Endothelial cell of umbilical vein (primary cell): ENCODE data around the gene PPFIBP2. TPM values are rescaled to one million over a fixed set of nuclear protein-coding genes. Genes with fewer than 3 reads are reported as not detected.

Source experiments
- BruUV-seq: library from RNA; stranded (reverse); fragments of 400-500 nt; replicated peaks from 2 replicates; lab custom pipeline; 2021; lab: Mats Ljungman, UMichigan
- CTCF ChIA-PET: fragments of 300-600, 350-600 bp; sonication (Branson Sonifier 250); formaldehyde crosslinking; loops from one replicate; lab custom pipeline; 2021; ENCODE audit warnings: antibody characterized with exemption, inconsistent platforms; lab: Charles Lee
- POLR2A ChIA-PET: fragments of 300-600, 350-600 bp; sonication (Branson Sonifier 250); formaldehyde crosslinking; loops from one replicate; lab custom pipeline; 2021; ENCODE audit warnings: antibody characterized with exemption, inconsistent platforms; lab: Charles Lee
- DNase-seq: peaks from one replicate; pipeline ENCODE4 v3.0.0-alpha.2; 2011; ENCODE audit warnings: low read depth, low spot score
- FAIRE-seq: peaks from 2 replicates; lab custom pipeline; 2011; peaks lifted over from hg19 to GRCh38; lab: Jason Lieb, UNC
- H2AFZ ChIP-seq: 2 replicates; pipeline ENCODE4 v1.6.0; 2012; ENCODE audit warnings: low read depth, low read length, control low read depth, inconsistent platforms
- H3K27ac ChIP-seq: 2 replicates; pipeline ENCODE4 v1.5.1; 2011; ENCODE audit warnings: low read depth, mild to moderate bottlenecking, control low read depth, low read length, moderate library complexity; ENCODE audit not compliant: insufficient read depth
- H3K27me3 ChIP-seq, 2 experiments: 2 replicates each; pipeline versions ENCODE4 v1.6.0 to v1.6.1; 2011; ENCODE audit warnings: low read length in 2 of 2, mixed read lengths in 1 of 2; ENCODE audit not compliant: control insufficient read depth in 2 of 2, insufficient read depth in 2 of 2
- H3K36me3 ChIP-seq, 2 experiments: 2 replicates in 1 of 2; 3 replicates in 1 of 2; pipeline ENCODE4 v1.5.1; 2011; ENCODE audit warnings: low read length in 2 of 2, mild to moderate bottlenecking in 1 of 2, moderate library complexity in 1 of 2; ENCODE audit not compliant: control insufficient read depth in 2 of 2, insufficient read depth in 2 of 2; ENCODE audit errors: extremely low read depth in 1 of 2
- H3K4me1 ChIP-seq: 3 replicates; pipeline ENCODE4 v1.5.1; 2011; ENCODE audit warnings: mild to moderate bottlenecking, low read length; ENCODE audit not compliant: control insufficient read depth, insufficient read depth; ENCODE audit errors: extremely low read depth
- H3K4me2 ChIP-seq: 2 replicates; pipeline ENCODE4 v1.6.1; 2011; ENCODE audit warnings: low read length, control low read depth, mixed read lengths; ENCODE audit not compliant: insufficient read depth
- H3K4me3 ChIP-seq, 3 experiments: fragments of 200-600 bp in 1 of 3; sonication (generic), shearing (Covaris generic) in 1 of 3; replicated peaks in 1 of 3; 2 replicates each; pipeline ENCODE4 v1.5.1; 2011 to 2016; ENCODE audit warnings: control low read depth in 3 of 3, low read length in 3 of 3, mild to moderate bottlenecking in 2 of 3, inconsistent platforms in 1 of 3, low read depth in 1 of 3, moderate library complexity in 1 of 3; ENCODE audit not compliant: insufficient read depth in 1 of 3
- H3K79me2 ChIP-seq: 2 replicates; pipeline ENCODE4 v1.6.0; 2012; ENCODE audit warnings: low read length, inconsistent platforms; ENCODE audit not compliant: control insufficient read depth, insufficient read depth
- H3K9ac ChIP-seq: replicated peaks from 2 replicates; pipeline ENCODE3; 2011; ENCODE audit warnings: low read length, control low read depth; ENCODE audit not compliant: insufficient read depth; ENCODE audit errors: extremely low read depth
- H3K9me1 ChIP-seq: replicated peaks from 3 replicates; pipeline ENCODE4 v1.6.0; 2011; ENCODE audit warnings: mild to moderate bottlenecking, low read length; ENCODE audit not compliant: control insufficient read depth, insufficient read depth; ENCODE audit errors: extremely low read depth
- H3K9me3 ChIP-seq: replicated peaks from 2 replicates; pipeline ENCODE4 v1.5.1; 2012; ENCODE audit warnings: low read length, inconsistent platforms; ENCODE audit not compliant: control insufficient read depth, insufficient read depth
- H4K20me1 ChIP-seq: replicated peaks from 2 replicates; pipeline ENCODE3; 2011; ENCODE audit warnings: mild to moderate bottlenecking, low read length; ENCODE audit not compliant: control insufficient read depth, insufficient read depth; ENCODE audit errors: extremely low read depth
- CTCF ChIP-seq, 2 donors: IDR thresholded peaks; 1 replicate in 1 of 2; 2 replicates in 1 of 2; pipeline ENCODE4 v1.5.1; 2011; ENCODE audit warnings: low read length in 2 of 2, mild to moderate bottlenecking in 2 of 2, moderate library complexity in 2 of 2, control low read depth in 1 of 2, inconsistent platforms in 1 of 2, low read depth in 1 of 2; ENCODE audit not compliant: insufficient read depth in 1 of 2; ENCODE audit errors: extremely low read depth in 1 of 2
- EZH2 ChIP-seq: IDR thresholded peaks from 2 replicates; pipeline ENCODE4 v1.6.1; 2012; ENCODE audit warnings: borderline replicate concordance, low read depth, mild to moderate bottlenecking, moderate library complexity, low read length, inconsistent platforms; ENCODE audit not compliant: severe bottlenecking
- FOS ChIP-seq: IDR thresholded peaks from 2 replicates; pipeline ENCODE4 v1.6.1; 2011; ENCODE audit warnings: mild to moderate bottlenecking, low read length, moderate library complexity, borderline replicate concordance; ENCODE audit not compliant: insufficient read depth
- GATA2 ChIP-seq: IDR thresholded peaks from 2 replicates; pipeline ENCODE4 v1.7.0; 2011; ENCODE audit warnings: low read depth, mild to moderate bottlenecking, moderate library complexity, mixed read lengths, low read length; ENCODE audit not compliant: insufficient read length, insufficient read depth
- JUN ChIP-seq: IDR thresholded peaks from 2 replicates; pipeline ENCODE4 v1.6.1; 2011; ENCODE audit warnings: borderline replicate concordance, low read depth; ENCODE audit not compliant: insufficient read length, insufficient read depth
- MAX ChIP-seq: IDR thresholded peaks from 2 replicates; pipeline ENCODE4 v1.6.1; 2011; ENCODE audit not compliant: insufficient read depth, insufficient read length
- MYC ChIP-seq: IDR thresholded peaks from one replicate; pipeline ENCODE4 v1.6.1; 2011; ENCODE audit warnings: mild to moderate bottlenecking, low read depth, low read length
- POLR2A ChIP-seq: IDR thresholded peaks from 2 replicates; pipeline ENCODE4 v1.6.1; 2012; ENCODE audit warnings: low read depth, mild to moderate bottlenecking, control low read depth, low read length
- POLR2AphosphoS5 ChIP-seq: IDR thresholded peaks from 2 replicates; pipeline ENCODE4 v1.6.1; 2012; ENCODE audit warnings: low read depth, mild to moderate bottlenecking, control low read depth, low read length, moderate library complexity; ENCODE audit not compliant: insufficient read depth
- dilution Hi-C: fragments of 300-500 bp; cut with MboI; formaldehyde crosslinking; loops from one replicate; pipeline ENCODE4 v1.15.0; 2019; ENCODE audit warnings: low sequenced_read_pairs; ENCODE audit not compliant: extremely low pct_ligation_motif_present
- intact Hi-C: fragments of 100-400 bp; cut with micrococcal nuclease; formaldehyde crosslinking; loops from one replicate; pipeline ENCODE4 v1.10.0; 2022
- polyA plus RNA-seq, 4 experiments: library from polyadenylated mRNA; depleted of rRNA in 3 of 4; stranded (reverse) in 3 of 4; unstranded in 1 of 4; fragments of >200 nt; gene quantifications; 2 replicates each; pipeline versions ENCODE4 v1.2.1 to v1.2.3, GENCODE V29; 2011 to 2012; ENCODE audit warnings: missing spikeins in 1 of 4
- total RNA-seq: library from RNA; stranded (reverse); gene quantifications from 2 replicates; pipeline ENCODE4 v1.2.3, GENCODE V29; 2021

Gene PPFIBP2
- total and polyA plus RNA-seq, 2 donors (not counting 3 experiments of a cell fraction or from before 2014, with no cell fraction given): 1.3 to 4.0 TPM

DNA sequence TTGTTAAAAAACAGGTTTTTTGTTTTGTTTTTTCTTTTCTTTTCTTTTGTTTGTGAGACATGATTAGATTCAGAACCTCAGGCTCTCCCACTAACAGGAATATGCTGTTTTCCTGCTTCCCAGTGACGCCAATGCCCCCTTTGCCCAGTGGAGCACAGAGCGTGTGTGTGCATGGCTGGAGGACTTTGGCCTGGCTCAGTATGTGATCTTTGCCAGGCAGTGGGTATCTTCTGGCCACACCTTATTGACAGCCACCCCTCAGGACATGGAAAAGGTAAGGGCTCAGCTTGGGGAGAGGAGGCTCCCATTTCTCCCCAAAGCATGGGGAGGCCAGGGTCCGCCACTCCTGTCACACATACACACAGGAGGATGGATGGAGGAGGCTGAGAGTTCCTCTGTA is 134.5 kb downstream of the PPFIBP2 start:
- no peaks in the 10 kb centered on the region for H3K9me3 ChIP-seq
- no peaks in the 10 kb centered on the region for H3K79me2 ChIP-seq
- intact Hi-C loops: no loop called here
- ChIA-PET CTCF (interaction anchor here (0.7 to 10.0 kb wide), 6 partner anchors 9 to 76 kb away, joined by 3 to 766 read pairs (median 6); no protein-coding TSS in a partner anchor), POLR2A (no interaction called here)
- DNase-seq (no peak), FAIRE-seq (no peak)
- BruUV-seq: no TSS peak
- no peak overlapping the region for H3K4me3 ChIP-seq
- H3K4me2 ChIP-seq: no peak overlapping the region
- dilution Hi-C loops: no loop called here
- no peak overlapping the region for H3K9ac ChIP-seq
- TF ChIP-seq MAX (no peak), CTCF (IDR thresholded peaks at IDR 0.05; ENCODE audit: extremely low read depth in 1 of 2, insufficient read depth in 1 of 2, low read depth in 1 of 2, low read length in 2 of 2) (no peak), POLR2AphosphoS5 (no peak), GATA2 (no peak), FOS (no peak), JUN (no peak), EZH2 (no peak), MYC (no peak), POLR2A (no peak)
- H3K36me3 ChIP-seq: peaks cover 0 to 3% of the 10 kb centered on the region in 2 experiments
- H3K9me1 ChIP-seq: no peaks in the 10 kb centered on the region
- H3K4me1 ChIP-seq: no peaks in the 10 kb centered on the region
- no peaks in the 10 kb centered on the region for H3K27me3 ChIP-seq
- no peak overlapping the region for H3K27ac ChIP-seq
- H2AFZ ChIP-seq: no peak overlapping the region
- H4K20me1 ChIP-seq: no peaks in the 10 kb centered on the region
